DMS53 (cell line): ENCODE measurements around the gene CDC27.
"Not testable (repeated sequence)": the region's sequence is repeated elsewhere in the genome, so short reads cannot be mapped to it uniquely, and the experiment has no call there.

ENCODE experiments used
- DNase-seq: peaks from one replicate; lab custom pipeline; 2025; lab: John Stamatoyannopoulos, UW

Gene CDC27

DNA sequence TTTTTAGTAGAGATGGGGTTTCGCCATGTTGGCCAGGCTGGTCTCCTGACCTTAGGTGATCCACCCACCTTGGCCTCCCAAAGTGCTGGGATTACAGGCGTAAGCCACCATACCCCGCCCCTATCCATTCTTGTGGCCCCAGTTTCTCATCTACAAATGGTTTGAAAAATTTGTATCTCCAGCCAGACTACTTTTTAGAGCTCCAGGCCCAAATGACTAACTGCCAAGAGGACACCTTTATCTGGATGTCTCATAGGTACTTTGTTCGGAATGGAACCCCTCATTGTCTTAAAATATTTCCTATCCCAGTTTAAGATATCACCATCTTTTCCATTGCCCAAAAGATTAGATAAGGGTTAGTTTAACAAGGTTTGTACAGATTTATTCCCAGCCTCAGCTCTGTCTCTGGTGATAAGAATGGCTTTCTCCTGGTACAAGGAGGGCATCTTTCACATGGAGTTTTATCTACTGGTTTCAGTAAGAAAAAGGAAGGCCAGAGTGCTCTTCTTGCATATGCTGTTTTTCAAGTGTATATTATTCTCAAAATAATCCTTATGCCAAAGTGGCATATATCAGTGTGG, 4.9 kb upstream of the CDC27 start:
- no peak for DNase-seq

DNA sequence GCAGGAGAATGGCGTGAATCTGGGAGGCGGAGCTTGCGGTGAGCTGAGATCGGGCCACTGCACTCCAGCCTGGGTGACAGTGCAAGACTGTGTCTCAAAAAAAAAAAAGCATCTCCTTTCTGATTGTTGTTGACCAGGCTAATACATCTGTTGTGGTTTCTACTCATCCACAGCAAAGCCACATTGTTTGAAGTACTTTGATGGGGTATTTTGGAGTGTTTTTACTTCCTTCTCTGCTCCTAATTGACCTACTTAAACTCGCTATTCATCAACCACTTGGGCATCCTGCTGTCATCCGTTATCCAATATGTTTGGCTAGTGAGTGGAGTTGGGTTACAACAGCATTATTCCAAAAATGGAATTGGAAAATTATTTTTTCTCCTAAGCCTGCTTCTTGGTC, 3.5 kb upstream of the CDC27 start:
- peak; percentile 96 for DNase-seq

DNA sequence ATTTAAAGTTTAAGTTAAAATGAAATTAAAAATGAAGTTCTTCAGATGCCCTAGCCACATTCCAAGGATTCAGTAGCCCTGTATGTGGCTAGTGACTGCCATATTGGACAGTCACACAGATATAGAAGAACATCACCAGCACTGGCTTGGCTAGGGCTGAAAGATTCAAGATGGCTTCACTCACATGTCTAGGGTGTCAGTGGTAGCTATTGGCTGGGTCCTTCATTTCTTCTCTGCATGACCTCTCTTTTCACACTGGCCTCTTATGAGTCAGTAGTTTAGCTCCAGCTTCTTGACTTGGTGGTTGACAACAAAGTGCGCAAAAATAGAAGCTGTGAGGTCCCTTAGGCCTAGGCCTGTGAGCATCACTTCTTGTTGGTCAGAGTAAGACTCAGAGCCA, 1.7 kb upstream of the CDC27 start:
- DNase-seq: no peak

DNA sequence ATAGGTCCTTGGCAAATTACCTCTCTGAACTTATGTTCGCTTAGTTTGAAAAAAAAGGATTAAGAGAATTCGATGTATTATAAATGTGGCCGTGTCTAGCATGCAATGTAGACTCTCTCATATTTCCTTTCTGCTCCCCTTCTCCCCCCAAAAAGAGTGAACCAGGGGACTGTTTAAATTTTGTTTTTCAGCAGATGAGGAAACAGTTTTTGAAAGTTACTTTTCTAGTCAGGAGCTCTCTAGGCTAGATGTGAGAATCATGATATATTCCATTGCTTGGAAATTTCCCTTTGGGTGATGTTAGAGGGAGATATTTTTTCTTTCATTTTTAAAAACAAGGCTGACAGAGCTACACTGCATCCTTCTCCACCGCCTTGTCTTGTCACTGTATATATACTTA, 1.1 kb upstream of the CDC27 start:
- DNase-seq: no peak

DNA sequence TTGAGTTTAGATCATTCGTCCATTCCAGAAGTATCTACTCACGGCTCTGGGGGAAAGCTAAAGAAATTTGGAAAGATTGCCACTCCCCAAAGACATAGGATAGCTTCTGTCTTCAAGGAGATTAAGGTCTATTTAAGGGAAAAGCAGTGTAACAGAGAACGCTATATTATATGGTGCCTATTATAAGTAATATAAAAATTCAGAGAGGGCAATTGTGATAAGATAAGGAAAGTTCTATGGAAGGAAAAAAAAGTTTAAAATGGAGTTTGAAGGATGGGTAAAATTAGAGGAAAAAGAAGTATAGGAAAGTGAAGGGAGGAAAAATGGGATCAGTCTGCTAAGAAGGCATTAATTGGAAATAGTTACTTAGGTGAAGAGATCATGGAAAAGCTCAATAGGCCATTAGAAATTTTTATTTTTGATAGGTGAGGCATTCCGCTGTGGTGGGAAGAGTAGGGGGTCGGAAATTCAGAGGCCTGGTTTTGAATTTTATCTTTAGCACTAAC, 690 bp upstream of the CDC27 start:
- no peak for DNase-seq

DNA sequence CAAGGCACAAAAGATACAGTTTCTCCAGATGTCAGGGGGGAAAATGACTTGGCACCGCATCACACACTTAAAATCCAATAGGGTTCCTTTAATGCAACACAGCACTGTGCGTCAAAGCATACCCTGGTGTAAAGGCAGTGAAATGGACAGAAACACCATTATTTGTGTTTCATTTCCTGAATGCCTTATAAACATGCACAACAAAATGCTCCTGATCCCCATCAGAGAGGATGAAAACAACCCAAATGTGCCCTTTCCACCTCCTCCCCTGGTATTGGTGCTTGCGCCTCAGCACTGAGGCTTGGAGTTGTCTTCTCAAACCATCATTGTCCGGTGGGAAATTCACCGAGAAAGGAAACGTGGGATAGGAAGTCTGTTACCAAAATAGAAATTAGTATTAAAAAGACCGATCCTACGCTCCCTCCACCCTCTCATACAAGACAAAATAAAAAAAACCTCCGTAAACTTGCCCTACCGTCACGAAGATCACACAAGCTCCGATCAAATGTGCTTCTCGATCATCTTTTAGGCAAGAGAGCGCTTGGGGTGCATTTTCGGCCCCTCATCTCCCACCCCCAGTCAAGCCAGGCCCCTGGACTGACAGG, 722 bp downstream of the CDC27 start:
- DNase-seq: peak; percentile 57

DNA sequence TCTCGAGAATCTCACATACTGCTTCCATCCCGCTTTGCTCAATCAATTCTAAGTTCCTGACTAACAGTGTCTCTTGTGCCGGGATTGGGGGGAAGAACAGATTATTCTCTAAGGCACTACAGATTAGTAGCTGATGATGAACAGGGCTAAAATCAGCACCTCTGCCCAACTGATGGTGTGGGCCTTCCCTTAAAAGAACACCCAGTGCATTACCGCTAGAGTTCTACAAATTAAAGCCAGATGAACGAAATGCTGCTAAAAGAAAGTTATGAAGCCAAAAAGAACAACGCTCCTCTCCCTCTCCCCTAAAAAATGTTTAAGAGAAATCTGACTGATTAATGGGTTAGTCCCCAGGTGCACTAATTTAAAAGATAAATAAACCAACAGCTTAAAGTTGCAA, 4.4 kb downstream of the CDC27 start:
- no peak for DNase-seq

DNA sequence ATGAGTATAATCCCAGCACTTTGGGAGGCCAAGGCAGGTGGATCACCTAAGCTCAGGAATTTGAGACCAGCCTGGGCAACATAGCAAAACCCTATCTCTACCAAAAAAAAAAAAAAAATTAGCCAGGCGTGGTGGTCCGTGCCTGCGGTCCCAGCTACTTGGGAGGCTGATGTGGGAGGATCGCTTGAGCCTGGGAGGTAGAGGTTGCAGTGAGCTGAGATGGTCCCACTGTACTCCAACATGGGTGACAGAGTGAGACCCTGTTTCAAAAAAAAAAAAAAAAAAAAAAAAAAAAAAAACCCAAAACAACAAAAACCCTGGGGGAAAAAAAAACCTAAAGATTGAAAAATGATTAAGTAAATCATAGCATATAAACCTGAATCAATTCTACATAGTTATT, 8.1 kb downstream of the CDC27 start:
- not testable (repeated sequence) for DNase-seq

DNA sequence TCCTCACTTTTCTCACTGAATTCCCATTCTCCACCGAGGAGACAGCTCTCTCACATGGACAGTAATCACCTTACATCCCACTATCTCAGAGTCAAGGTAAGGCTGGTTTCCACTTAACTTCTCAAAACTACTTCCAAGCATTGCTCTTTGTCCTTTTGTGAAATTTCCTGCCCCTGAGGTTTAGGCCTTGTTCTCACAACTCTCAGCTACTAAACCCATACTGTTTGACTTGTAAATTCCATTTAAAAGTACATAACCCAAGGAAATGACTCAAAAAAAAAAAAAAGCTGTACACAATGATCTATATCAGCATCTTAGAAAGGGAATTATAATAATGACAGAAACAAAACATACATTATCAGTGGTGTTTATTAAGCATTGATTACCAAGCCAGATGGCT, 8.8 kb downstream of the CDC27 start:
- no peak for DNase-seq

DNA sequence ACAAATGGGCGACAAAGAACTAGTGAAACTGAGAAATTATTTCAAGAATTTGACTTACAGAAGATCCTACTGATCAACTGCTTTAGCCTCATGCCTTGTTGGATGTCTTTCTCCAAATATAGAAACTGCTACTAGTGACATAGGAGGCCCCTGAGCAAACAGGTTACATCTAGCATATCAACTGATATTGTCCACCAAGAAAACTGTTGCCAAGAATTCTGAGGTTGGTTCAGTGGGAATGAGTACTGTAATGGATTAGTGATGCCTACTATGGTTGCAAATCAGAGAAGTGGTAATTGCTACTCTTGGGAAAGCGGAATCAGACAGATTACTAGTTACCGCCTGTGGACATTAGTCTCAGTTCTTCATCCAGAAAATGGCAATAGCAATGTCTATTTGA, 10.0 kb downstream of the CDC27 start:
- no peak for DNase-seq

DNA sequence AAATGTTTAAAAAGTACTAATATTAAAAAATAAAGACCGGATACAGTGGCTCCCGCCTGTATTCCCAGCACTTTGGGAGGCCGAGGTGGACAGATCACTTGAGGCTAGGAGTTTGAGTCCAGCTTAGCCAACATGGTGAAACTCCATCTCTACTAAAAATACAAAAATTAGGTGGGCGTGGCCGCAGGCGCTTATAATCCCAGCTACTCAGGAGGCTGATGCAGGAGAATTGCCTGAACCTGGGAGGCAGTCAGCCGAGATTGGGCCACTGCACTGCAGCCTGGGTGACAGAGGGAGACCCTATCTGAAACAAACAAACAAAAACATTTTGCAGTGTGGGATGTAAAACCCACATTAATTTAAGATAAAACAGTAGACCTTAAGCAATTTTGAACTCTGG, 11.8 kb downstream of the CDC27 start:
- DNase-seq: no peak

DNA sequence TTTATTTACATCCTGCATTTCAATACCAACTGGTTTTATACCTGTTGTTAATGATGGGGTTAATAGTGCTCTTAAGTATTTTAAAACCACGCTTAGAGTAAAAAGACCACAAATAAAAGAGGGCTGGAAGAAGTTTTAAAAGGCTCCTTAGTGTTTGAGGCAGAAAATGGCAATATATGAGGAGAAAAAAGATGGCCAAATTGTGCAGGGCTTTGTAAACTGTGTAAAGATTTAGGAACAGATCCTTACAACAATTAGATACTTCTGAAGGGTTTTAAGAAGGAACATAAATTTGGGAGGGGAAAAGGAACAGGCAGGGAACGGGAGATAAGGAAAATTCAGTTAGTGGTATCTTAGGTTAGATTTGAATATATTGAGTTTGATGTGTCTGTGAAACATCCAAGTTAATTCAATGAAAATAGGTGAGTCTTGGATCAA, 12.7 kb downstream of the CDC27 start:
- no peak for DNase-seq

DNA sequence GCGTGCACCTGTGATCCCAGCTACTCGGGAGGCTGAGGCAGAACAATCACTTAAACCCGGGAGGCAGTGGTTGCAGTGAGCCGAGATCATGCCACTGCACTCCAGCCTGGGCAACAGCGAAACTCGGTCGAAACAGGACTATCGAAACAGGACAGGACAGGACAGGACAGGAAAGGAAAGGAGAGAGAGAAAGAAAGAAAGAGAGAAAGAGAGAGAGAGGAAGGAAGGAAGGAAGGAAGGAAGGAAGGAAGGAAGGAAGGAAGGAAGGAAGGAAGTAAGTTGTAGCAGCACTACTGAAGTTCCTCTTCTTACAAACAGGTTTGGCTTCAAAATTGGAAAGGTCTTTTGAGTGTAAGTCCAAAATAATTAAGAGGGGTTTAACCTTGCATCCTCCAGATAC, 14.3 kb downstream of the CDC27 start:
- DNase-seq: not testable (repeated sequence)

DNA sequence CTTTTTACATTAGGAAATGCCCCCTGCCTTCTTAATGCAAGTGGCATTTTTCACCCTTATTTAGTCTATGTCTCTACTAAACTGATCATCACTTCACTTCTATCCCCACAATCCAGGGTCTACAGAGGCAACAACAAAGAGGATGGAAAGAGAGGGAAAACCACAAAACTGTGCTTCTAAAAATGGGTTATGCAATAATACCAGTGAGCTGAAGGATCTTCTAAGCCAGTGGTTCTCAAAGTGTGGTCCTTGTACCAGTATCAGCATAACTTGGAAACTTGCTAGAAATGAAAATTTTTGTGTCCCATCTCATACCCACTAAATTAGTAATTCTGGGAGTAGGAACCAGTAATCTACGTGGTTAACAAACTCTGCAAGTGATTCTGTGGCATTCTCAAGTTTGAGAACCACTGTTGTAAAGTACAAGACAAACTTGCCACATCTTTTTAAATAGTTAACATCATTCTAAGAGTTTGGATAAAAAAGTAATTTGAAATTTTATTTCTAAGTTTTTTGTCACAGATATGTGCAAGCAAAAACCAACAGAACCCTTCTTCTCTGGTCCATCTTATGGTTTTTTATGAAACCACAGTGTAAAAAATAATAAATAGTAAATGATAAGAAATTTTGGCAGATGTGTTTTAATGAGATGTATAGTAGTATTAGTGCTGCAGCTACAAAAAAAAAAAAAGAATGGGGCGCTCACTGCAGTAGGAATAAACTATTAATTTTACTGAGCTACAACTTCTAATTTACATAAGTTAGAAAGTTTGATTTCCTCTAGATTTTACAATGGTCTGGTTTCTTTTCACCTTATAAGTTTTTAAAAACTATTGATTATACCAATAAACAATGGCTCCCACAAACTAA, 16.2 kb downstream of the CDC27 start:
- DNase-seq: no peak

DNA sequence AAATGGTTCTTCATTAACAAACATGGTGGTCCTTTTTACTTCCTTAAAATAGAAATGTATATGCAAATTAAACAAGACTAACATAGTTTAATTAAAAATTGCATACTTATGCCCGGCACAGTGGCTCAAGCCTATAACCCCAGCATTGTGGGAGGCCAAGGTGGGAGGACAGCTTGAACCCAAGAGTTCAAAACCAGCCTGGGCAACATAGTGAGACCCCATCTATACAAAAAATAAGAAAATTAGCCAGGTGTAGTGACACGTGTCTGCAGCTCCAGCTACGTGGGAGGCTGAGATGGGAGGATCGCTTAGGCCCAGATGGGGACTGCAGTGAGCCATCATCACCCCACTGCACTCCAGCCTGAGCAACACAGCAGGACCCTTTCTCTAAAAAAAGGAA, 18.4 kb downstream of the CDC27 start:
- DNase-seq: no peak

DNA sequence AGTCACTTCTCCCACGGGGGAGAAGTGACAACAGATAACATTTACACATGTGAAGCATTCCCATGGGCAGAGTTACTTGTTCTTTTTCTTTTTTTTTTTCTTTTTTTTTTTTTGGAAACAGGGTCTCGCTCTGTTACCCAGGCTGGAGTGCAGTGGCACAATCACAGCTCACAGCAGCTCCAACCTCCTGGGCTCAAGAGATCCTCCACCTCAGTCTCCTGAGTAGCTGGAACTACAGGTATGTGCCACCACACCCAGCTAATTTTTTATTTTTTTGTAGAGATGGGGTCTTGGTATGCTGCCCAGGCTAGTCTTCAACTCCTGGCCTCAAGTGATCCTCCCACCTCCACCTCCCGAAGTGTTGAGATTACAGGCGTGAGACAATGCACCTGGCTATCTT, 20.2 kb downstream of the CDC27 start:
- not testable (repeated sequence) for DNase-seq

DNA sequence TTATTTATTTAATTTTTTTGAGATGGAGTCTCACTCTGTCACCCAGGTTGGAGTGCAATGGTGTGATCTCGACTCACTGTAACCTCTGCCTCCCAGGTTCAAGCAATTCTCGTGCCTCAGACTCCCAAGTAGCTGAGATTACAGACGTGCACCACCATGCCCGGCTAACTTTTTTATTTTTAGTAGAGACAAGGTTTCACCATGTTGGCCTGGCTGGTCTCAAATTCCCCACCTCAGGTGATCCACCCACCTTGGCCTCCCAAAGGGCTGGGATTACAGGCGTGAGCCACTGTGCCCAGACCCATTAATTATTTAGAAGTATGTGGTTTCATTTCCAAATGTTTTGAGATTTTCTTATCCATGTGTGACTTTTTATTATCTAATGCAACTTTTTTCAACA, 22.2 kb downstream of the CDC27 start:
- DNase-seq: not testable (repeated sequence)

DNA sequence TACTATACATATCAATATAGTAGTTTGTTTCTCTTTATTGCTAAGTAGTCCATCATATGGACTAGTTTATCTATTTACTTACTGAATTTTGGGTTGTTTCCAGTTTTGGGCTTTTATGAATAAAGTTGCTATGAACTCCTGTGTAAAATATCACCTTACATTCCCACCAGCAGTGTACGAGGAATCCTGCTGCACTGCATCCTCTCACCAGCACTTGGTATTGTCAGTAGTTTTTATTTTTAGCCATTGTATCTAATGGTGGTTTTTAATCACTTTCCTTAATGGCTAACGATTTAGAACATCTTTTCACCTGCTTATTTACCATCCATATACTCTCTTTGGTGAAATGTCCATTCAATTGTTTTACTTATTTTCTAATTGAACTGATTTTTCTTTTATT, 24.0 kb downstream of the CDC27 start:
- DNase-seq: no peak

DNA sequence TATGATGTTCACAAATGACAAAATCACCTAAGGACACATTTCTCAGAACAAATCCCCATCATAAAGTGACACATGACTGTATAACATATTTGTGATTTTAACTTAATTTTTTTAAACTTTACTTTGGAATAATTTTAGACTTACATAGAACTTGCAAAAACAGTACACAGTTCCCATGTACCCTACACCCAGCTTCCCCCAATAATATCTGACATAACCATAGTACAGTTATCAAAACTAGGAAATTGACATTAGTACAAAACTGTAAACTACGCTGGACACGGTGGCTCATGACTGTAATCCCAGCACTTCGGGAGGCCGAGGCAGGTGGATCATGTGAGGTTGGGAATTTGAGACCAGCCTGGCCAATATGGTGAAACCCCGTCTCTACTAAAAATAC, 24.8 kb downstream of the CDC27 start:
- no peak for DNase-seq

DNA sequence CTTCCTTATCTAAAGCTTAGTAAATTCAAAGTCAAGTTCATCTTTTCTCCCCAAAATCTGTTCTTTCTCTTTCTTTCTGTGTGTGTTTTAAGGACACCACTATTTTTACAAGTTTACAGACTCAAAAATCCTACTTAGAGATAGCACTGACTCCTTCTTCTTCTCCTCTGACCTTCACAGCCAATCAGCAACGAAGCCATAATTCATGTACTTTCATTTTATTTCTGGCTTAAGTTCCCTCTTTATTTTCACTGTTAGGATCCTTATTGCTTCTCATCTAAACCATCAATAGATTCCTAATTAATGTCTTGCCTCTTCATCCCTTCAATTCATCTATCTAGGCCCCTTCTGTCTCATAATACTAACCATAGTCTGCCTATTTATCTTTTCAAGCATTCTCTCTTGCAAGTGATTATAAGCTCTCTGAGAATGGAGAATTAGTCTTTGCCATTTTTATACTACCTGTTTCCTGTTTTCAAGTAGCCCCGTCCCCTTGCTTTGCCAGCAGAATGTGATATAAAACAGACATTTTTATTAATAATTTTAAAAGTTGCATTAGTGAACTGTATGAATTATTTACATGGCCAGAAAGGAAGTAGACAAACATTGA, 27.0 kb downstream of the CDC27 start:
- no peak for DNase-seq

DNA sequence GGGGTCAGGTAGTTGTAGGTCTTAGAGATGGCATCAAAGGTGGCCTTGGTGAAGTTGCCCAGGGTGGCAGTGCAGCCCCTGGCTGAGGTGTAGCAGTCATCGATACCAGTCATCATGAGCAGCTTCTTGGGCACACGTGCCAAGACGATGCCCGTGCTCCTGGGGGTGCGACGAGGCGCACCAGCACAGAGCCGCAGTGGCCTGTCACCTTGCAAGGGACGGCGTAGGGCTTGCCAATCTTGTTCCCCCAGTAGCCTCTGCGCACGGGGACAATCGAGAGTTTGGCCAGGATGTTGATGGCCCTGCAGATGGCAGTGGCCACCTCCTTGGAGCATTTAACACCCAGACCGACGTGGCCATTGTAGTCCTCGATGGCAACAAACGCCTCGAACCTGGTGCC, 29.8 kb downstream of the CDC27 start:
- no peak for DNase-seq

DNA sequence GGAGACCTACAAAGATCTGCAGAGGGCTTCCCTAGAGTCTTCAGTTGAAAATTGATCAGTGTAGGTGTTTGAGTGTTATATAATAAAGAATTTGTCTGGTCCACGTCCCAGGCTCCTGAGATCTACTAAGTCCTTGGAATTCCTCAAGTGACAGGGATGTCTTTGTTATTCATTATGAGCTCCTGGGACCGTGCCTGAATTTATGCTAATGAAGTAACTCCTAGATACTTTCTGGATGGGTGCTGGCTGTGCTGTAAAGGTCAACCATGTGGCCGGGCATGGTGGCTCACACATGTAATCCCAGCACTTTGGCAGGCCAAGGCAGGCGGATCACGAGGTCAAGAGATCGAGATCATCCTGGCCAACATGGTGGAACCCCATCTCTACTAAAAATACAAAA, 43.7 kb downstream of the CDC27 start:
- no peak for DNase-seq

DNA sequence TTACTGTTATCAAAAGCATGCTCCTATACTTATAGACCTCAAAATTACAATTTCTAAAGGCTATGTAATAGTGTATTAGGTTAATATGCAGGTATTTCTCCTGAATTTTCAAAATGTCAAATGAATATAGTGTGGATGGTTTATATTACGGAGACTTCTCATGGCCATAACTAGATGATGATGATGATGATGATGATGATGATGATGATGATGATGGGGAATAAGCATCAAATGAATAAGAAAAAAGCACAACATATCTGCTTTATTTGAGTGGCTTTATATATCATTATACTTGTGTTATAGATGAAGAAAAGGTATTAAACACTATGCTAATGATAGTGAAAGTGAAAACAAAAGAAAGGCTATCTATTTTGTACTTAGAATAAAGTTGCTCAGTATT, 53.9 kb downstream of the CDC27 start:
- DNase-seq: no peak
